Stimulated activated CD8-positive, alpha-beta memory T cell treated with anti-CD3 and anti-CD28 coated beads, Interleukin-12 subunit alpha, Interleukin-12 subunit beta, amount 100 ng/mL, for 4 hours (primary cell): ENCODE data around the gene SBNO2.

Experiments
- DNase-seq: peaks from one replicate; pipeline ENCODE4 v3.0.0-alpha.2; 2020; ENCODE audit warnings: low read depth

Gene SBNO2

GRCh38 chr19:1154731-1155351 lies 19.2 kb downstream of the SBNO2 start:
- DNase-seq = no peak

GRCh38 chr19:1153891-1154730 lies 20.0 kb downstream of the SBNO2 start:
- DNase-seq = no peak

DNA sequence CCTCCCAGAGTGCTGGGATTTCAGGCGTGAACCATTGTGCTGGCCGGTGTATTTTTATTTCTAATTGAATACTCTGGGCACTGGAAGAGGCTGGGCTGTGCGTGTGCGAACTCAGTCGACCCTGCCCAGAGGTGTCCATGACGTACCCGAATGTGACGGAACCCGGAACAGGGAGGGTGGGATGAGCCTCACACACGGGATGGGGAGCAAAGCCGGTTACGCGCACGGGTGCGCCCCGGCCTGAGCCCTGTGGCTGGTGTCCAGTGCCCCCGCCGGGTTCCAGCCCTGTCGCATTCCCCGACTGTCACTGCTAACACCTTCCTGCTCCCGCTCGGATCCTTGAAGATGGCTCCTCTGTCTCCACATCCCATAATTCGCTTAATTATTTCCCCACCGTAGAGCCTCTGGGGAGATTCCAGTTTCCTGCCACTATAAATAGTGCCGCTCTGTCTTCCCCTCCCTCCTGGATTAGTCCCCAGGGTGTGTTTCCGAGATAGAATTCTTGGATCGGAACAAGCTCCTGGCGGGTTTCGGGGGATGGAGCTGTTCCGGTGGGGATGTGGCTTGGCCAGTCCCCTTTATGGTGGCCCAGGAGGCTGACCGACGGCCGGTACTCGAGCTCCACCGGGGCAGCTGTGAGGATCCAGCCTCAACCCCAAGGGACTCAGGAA lies 22.0 kb downstream of the SBNO2 start:
- no peak for DNase-seq

- no peak for DNase-seq
Measured at GRCh38 chr19:1151037-1151724, 22.9 kb downstream of the SBNO2 start.

DNA sequence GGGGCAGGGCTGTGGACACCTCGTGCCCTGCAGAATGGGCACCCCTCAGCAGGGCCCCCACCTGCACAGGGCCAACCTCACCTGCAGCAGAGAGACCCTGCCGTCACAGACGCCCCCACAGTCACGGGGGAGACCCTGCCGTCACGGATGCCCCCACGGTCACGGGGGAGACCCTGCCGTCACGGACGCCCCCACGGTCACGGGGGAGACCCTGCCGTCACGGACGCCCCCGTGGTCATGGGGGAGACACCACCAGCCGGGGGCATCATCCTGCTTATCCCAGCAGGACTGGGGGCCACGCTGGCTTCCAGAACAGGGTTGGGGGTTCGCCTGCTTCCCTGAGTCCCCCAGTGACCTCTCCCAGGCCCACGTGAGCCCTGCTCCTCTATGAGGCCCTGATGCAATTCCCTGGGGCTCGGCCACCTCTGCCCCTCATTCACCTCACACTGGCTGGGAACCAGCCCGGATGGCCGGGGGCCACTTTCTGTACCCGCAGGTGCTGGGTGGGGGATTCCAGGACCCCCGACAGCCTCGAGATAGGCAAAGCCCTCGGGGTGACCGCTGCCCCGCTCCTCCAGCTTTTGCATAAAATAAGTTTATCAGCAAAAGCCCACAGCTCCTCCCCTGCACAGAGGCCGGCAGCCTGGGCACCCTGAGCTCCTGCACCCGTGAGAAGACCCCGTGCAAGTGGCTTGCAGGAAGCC lies 23.6 kb downstream of the SBNO2 start:
- DNase-seq = no peak

- DNase-seq = no peak
Measured at GRCh38 chr19:1149259-1150045, 24.6 kb downstream of the SBNO2 start.

DNA sequence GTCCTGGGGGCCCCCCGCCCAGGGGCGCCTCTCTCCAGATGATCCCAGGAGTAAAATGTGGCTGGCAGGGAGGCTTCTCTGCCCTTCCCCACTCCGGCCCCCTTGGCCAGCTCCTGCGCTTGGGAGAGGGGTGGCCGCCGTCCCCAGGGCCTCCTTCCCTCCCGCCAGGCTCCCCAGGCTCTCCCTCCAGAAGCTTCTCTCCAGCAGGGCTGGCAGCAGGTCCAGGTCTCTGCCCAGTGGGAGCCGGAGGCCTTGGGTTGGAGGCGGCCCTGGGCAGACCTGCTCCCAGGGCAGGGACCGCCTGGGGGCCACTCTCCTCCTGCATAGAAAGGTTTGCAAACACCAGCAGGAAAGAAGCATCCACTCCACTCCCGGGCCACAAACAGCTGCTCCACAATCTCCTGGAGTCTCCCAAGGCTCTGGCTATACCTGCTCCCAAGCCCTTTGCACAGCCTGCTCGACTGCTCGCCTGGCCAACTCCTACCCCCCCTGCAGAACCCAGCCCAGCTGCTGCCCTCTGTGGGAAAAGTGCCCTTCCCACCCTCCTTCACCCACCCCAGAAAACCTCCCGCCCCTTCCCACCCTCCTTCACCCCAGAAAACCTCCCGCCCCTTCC lies 26.0 kb downstream of the SBNO2 start:
- DNase-seq = no peak

DNA sequence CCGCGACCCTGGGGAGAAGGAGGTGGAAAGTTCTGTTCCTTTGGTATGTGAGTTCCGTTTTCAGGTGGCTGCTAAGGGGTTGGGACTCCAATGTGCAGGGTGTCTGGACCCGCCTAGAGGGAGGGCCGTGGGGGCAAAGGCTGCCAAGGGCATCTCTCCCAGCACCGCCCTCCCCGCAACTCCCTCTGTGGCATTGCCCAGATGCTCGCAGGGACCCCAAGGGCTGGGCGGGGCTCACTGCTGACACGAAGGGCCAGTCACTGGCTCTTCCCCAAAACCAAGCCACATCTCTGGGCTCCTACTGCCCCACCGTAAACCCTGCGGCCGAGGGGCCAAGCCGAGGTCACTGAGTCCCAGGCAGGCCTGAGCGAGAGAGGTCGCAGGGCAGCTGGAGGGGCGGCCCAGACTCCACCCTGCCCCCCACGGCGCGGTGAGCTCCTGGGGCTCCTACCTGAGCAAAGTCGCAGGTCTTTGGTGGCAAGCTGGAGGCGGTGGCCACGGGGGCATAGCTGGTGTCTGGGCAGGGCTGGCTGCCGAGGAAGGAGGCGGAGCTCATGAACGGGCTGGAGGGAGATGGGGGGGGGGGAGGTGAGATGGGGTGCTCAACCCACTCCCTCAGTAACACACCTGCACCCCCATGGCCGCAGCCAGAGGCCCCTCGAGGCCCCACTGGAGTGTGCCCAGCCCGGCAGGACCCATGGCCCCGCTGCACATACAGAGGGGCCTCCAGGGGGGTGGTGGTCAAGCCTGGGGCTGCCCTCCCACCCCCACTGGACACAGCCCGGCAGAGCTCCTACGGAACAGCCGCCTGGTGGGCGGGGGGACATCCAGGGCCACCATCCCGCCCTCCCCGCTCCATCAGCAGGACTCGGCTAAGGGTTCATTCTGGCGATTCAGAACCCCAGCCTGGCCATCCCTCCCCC lies 26.9 kb downstream of the SBNO2 start:
- DNase-seq = no peak

- DNase-seq = no peak
Measured at GRCh38 chr19:1146412-1146699, 27.7 kb downstream of the SBNO2 start.

DNA sequence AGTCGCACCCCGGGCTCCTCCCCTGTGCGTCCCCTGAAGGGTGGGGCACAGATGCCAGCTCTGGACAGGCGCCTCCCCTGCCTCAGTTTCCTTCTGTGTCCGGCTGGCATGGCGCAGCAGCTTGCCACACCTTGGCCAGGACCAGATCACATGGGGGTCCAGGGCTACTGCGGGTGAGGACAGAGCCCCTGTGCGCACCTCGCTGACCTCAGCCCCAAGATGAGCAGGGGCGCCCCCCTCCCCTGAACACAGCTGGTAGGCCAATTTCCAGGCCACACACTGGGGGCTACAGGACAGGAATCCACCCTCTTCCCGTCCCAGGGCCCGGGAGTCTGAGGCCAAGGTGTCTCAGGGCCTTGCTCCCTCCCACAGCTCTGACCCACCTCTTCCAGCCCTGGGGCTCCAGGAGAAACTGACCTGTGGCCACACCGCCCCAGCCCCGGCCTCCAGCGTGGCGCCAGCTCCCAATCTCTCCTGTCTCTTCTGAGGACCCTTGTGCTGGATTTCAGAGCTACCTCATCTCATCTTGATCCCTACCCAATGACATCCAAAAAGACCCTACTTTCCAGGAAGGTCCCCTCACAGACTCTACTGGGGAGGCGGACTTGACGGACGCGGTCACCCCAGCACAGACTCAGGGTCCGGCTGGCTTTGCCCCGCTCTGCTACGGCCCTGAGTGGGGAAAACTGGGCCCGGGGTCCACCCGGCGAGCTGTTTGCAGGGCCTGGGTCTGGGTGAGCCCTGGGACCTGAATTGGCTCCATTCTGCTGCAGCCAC lies 28.2 kb downstream of the SBNO2 start:
- DNase-seq = no peak

GRCh38 chr19:1144741-1145140 lies 29.3 kb downstream of the SBNO2 start:
- no peak for DNase-seq

GRCh38 chr19:1143828-1144399 lies 30.2 kb downstream of the SBNO2 start:
- no peak for DNase-seq

DNA sequence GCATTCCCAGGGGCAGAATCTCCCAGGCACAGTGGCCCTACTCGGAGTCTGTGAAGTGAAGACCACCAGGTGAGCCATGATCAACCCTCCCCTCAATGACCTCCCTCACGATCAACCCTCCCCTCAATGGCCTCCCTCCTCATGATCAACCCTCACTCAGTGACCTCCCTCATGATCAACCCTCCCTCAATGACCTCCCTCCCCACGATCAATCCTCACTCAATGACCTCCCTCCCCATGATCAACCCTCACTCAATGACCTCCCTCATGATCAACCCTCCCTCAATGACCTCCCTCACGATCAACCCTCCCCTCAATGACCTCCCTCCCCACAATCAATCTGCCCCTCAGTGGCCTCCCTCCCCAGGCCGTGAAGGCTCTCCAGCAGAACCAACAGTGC lies 32.1 kb downstream of the SBNO2 start:
- DNase-seq = no peak

DNA sequence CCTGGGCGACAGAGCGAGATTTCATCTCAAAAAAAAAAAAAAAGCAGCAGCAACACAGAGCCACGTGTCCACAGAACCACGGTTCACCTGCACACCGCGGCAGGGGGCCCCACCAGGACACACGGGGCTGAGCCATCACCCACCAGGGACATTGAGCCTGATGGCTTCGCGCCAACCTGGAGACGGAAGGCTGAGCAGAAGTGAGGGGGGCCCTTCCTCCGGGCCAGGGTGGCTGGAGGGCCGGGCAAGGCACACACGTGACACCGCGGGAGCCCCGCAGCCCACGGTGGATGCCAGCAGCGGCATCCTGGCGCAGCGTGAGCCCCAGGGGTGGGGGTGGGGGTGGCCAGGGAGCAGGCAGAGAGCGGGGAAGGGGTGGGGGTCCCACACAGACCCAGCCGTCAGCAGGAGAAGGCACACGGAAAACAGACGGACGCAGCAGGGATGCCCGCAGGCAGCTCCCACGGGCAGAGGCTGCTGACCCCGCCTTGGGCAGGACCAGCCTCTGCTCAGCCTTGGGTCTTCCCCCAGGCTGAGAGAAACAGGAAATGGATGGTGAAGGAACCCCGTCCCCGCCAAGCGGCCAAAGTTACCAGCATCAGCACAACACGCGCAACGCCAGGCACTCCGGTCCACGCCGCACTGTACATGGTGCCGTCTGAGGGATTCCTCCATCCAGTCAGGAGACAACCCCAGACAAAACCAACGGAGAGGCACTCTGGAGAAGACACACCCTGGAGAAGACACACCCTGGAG lies 33.6 kb downstream of the SBNO2 start:
- DNase-seq = no peak

- no peak for DNase-seq
Measured at GRCh38 chr19:1139126-1139525, 34.9 kb downstream of the SBNO2 start.

GRCh38 chr19:1138121-1138520 lies 35.9 kb downstream of the SBNO2 start:
- DNase-seq = no peak

- DNase-seq = no peak
Measured at GRCh38 chr19:1136621-1137317, 37.3 kb downstream of the SBNO2 start.
